ENCODE data around the gene YEATS2. TPM values are rescaled to one million over a fixed set of nuclear protein-coding genes. Genes with fewer than 3 reads are reported as not detected.
A peak's percentile ranks its signal among the peaks of the same experiment; 100 is the strongest.

The YEATS2 gene
- total RNA-seq, 1 experiment from 2014 or later = 41.4 TPM

- no peak for DNase-seq (ENCODE audit: low read depth)
These were observed 114.0 kb downstream of the YEATS2 start for GRCh38 chr3:183811638-183812037.

GRCh38 chr3:183812761-183813445 is 115.3 kb downstream of the YEATS2 start:
- DNase-seq (ENCODE audit: low read depth) = no peak

- DNase-seq (ENCODE audit: low read depth) = no peak
These were observed 116.6 kb downstream of the YEATS2 start for GRCh38 chr3:183814240-183814639.

- DNase-seq (ENCODE audit: low read depth) = no peak
These were observed 118.0 kb downstream of the YEATS2 start for GRCh38 chr3:183815563-183815940.

GRCh38 chr3:183815951-183816475 is 118.4 kb downstream of the YEATS2 start:
- no peak for DNase-seq (ENCODE audit: low read depth)

GRCh38 chr3:183816681-183817510 is 119.3 kb downstream of the YEATS2 start:
- no peak for DNase-seq (ENCODE audit: low read depth)

GRCh38 chr3:183817639-183818038 is 120.0 kb downstream of the YEATS2 start:
- no peak for DNase-seq (ENCODE audit: low read depth)

- DNase-seq (ENCODE audit: low read depth) = no peak
These were observed 120.5 kb downstream of the YEATS2 start for GRCh38 chr3:183818041-183818620.

GRCh38 chr3:183818706-183819624 is 121.4 kb downstream of the YEATS2 start:
- DNase-seq (ENCODE audit: low read depth) = no peak

GRCh38 chr3:183819831-183820230 is 122.2 kb downstream of the YEATS2 start:
- DNase-seq (ENCODE audit: low read depth) = no peak

GRCh38 chr3:183822631-183823030 is 125.0 kb downstream of the YEATS2 start:
- no peak for DNase-seq (ENCODE audit: low read depth)

- DNase-seq (ENCODE audit: low read depth) = no peak
These were observed 126.4 kb downstream of the YEATS2 start for GRCh38 chr3:183823963-183824362.

- DNase-seq (ENCODE audit: low read depth) = peak; percentile 25
These were observed 127.3 kb downstream of the YEATS2 start for GRCh38 chr3:183824761-183825455.

GRCh38 chr3:183825456-183826161 is 128.0 kb downstream of the YEATS2 start, which contains the start of gene MAP6D1:
TSS of gene MAP6D1 (minus strand) at chr3:183825577. CDS start at chr3:183825547, 30 bp downstream.
- DNase-seq (ENCODE audit: low read depth) = peak; percentile 58

GRCh38 chr3:183826448-183827250 is 129.1 kb downstream of the YEATS2 start:
- DNase-seq (ENCODE audit: low read depth) = no peak

GRCh38 chr3:183827809-183828537 is 130.4 kb downstream of the YEATS2 start:
- no peak for DNase-seq (ENCODE audit: low read depth)

GRCh38 chr3:183828538-183828870 is 130.9 kb downstream of the YEATS2 start:
- DNase-seq (ENCODE audit: low read depth) = no peak

GRCh38 chr3:183829466-183829865 is 131.9 kb downstream of the YEATS2 start:
- no peak for DNase-seq (ENCODE audit: low read depth)

GRCh38 chr3:183830187-183830586 is 132.6 kb downstream of the YEATS2 start:
- no peak for DNase-seq (ENCODE audit: low read depth)

All from M059J (cell line).